Activated B cell treated with CpG ODN at 0.5 μM for 24 hours (primary cell): Measurements from ENCODE around the gene VAT1L. TPM values are rescaled to one million over a fixed set of nuclear protein-coding genes. Genes with fewer than 3 reads are reported as not detected.

Experiments
- ATAC-seq: fragments of 200-7000 bp; cut with Tn5 transposase; one replicate; pipeline ENCODE4 v1.10.0; 2021; ENCODE audit warnings: low read depth, mild to moderate bottlenecking, moderate library complexity
- CTCF ChIA-PET: fragments of 350-600 bp; sonication (Branson Sonifier 250); formaldehyde crosslinking; loops from one replicate; lab custom pipeline; 2021; ENCODE audit warnings: antibody characterized with exemption; lab: Charles Lee
- POLR2A ChIA-PET: fragments of 350-600 bp; sonication (Branson Sonifier 250); formaldehyde crosslinking; loops from one replicate; lab custom pipeline; 2021; ENCODE audit warnings: antibody characterized with exemption; lab: Charles Lee
- DNase-seq: peaks from one replicate; pipeline ENCODE4 v3.0.0; 2022
- H3K27ac Mint-ChIP-seq: one replicate; pipeline ENCODE4 v1.8.0; 2020; ENCODE audit warnings: mixed read lengths
- H3K27me3 Mint-ChIP-seq: one replicate; pipeline ENCODE4 v1.8.0; 2021; ENCODE audit warnings: mixed read lengths
- H3K36me3 Mint-ChIP-seq: one replicate; pipeline ENCODE4 v1.8.0; 2021; ENCODE audit warnings: low read depth, mixed read lengths
- H3K4me1 Mint-ChIP-seq: one replicate; pipeline ENCODE4 v1.8.0; 2021; ENCODE audit warnings: mixed read lengths
- H3K4me3 Mint-ChIP-seq: one replicate; pipeline ENCODE4 v1.8.0; 2020; ENCODE audit warnings: mild to moderate bottlenecking, mixed read lengths
- H3K9me3 Mint-ChIP-seq: one replicate; pipeline ENCODE4 v1.8.0; 2020; ENCODE audit warnings: mixed read lengths
- CTCF ChIP-seq: fragments of 200-600 bp; IDR thresholded peaks from one replicate; pipeline ENCODE4 v1.8.0; 2022; ENCODE audit warnings: antibody characterized with exemption, mild to moderate bottlenecking
- intact Hi-C: fragments of 100-400 bp; cut with micrococcal nuclease; formaldehyde crosslinking; loops from one replicate; pipeline ENCODE4 v1.15.1; 2024
- total RNA-seq: library from RNA; stranded (reverse); gene quantifications from 2 replicates; pipeline ENCODE4 v1.2.3, GENCODE V29; 2022

Gene VAT1L
- total RNA-seq, 1 donor from 2014 or later, result not detected

- Mint-ChIP-seq H3K9me3 (no peaks in the 10 kb centered on the region), H3K27ac (no peak overlapping the region), H3K36me3 (no peaks in the 10 kb centered on the region), H3K4me1 (peaks cover 2% of the 10 kb centered on the region), H3K27me3 (peaks cover 9% of the 10 kb centered on the region), H3K4me3 (peak overlapping the region; percentile 8)
- ATAC-seq (no peak), DNase-seq (no peak)
- intact Hi-C loops, result no loop called here
- CTCF ChIA-PET, result interaction anchor here (1.4 kb wide), 1 partner anchor 289 kb away, joined by 3 read pairs; no protein-coding TSS in a partner anchor
- TF ChIP-seq CTCF, result no peak
- POLR2A ChIA-PET, result no interaction called here
Measured at GRCh38 chr16:77963185-77964044, 175.1 kb downstream of the VAT1L start.

- Mint-ChIP-seq H3K27me3 (peaks cover 7% of the 10 kb centered on the region), H3K27ac (no peak overlapping the region), H3K4me1 (peaks cover 2% of the 10 kb centered on the region), H3K9me3 (no peaks in the 10 kb centered on the region), H3K4me3 (no peak overlapping the region), H3K36me3 (no peaks in the 10 kb centered on the region)
- TF ChIP-seq CTCF, result no peak
- ChIA-PET CTCF (no interaction called here), POLR2A (no interaction called here)
- DNase-seq (no peak), ATAC-seq (no peak)
- intact Hi-C loops, result no loop called here
Measured at GRCh38 chr16:77965346-77965745, 177.0 kb downstream of the VAT1L start.

- DNase-seq (no peak), ATAC-seq (no peak)
- POLR2A ChIA-PET, result no interaction called here
- intact Hi-C loops, result no loop called here
- Mint-ChIP-seq H3K4me1 (peaks cover 2% of the 10 kb centered on the region), H3K27ac (no peak overlapping the region), H3K4me3 (no peak overlapping the region), H3K36me3 (no peaks in the 10 kb centered on the region), H3K9me3 (no peaks in the 10 kb centered on the region), H3K27me3 (peaks cover 3% of the 10 kb centered on the region)
- CTCF ChIA-PET, result interaction anchor here (1.2 kb wide), 1 partner anchor 35 kb away, joined by 3 read pairs; no protein-coding TSS in a partner anchor
- no peak for TF ChIP-seq CTCF
Measured at GRCh38 chr16:77967054-77967904, 178.9 kb downstream of the VAT1L start.

GRCh38 chr16:77969861-77970260, 181.5 kb downstream of the VAT1L start:
- no peaks in the 10 kb centered on the region for H3K4me1 Mint-ChIP-seq
- H3K27me3 Mint-ChIP-seq, result peaks cover 4% of the 10 kb centered on the region
- no peak overlapping the region for H3K27ac Mint-ChIP-seq
- no peak overlapping the region for H3K4me3 Mint-ChIP-seq
- ChIA-PET POLR2A (no interaction called here), CTCF (interaction anchor here (1.0 to 1.7 kb wide), 4 partner anchors 9 to 298 kb away, joined by 3 to 14 read pairs (median 4); no protein-coding TSS in a partner anchor)
- H3K36me3 Mint-ChIP-seq, result no peaks in the 10 kb centered on the region
- TF ChIP-seq CTCF, result no peak
- intact Hi-C loops, result no loop called here
- no peak for DNase-seq
- H3K9me3 Mint-ChIP-seq, result no peaks in the 10 kb centered on the region
- ATAC-seq, result no peak

- no peak for DNase-seq
- Mint-ChIP-seq H3K27me3 (peaks cover 4% of the 10 kb centered on the region), H3K4me3 (no peak overlapping the region), H3K27ac (no peak overlapping the region), H3K9me3 (no peaks in the 10 kb centered on the region), H3K36me3 (no peaks in the 10 kb centered on the region), H3K4me1 (no peaks in the 10 kb centered on the region)
- no peak for TF ChIP-seq CTCF
- CTCF ChIA-PET, result interaction anchor here (0.7 to 3.6 kb wide), 6 partner anchors 9 to 299 kb away, joined by 3 to 21 read pairs (median 4); no protein-coding TSS in a partner anchor
- ATAC-seq, result no peak
- POLR2A ChIA-PET, result no interaction called here
- intact Hi-C loops, result no loop called here
Measured at GRCh38 chr16:77970371-77970770, 182.0 kb downstream of the VAT1L start.
